Cardiac muscle cell (in vitro differentiated cells and primary cell): Measurements from ENCODE around the gene THBS2. TPM values are rescaled to one million over a fixed set of nuclear protein-coding genes. Genes with fewer than 3 reads are reported as not detected.

Experiments used
- DNase-seq, 2 donors: peaks; one replicate each; pipeline versions ENCODE4 v3.0.0 to v3.0.0-alpha.2; 2010 to 2017; ENCODE audit warnings: low read depth in 1 of 2, low spot score in 1 of 2
- H3K27ac ChIP-seq: fragments of 200-600 bp; sonication (generic); 2 replicates; pipeline ENCODE4 v1.5.1; 2016
- H3K27me3 ChIP-seq: fragments of 200-600 bp; sonication (generic); 2 replicates; pipeline ENCODE4 v1.6.0; 2016; ENCODE audit warnings: control low read depth
- H3K36me3 ChIP-seq: fragments of 200-600 bp; sonication (generic); 2 replicates; pipeline ENCODE4 v1.5.1; 2016; ENCODE audit warnings: control low read depth
- H3K4me1 ChIP-seq: fragments of 200-600 bp; sonication (generic); 2 replicates; pipeline ENCODE4 v1.8.1; 2017; ENCODE audit warnings: low read depth, mild to moderate bottlenecking, mixed run types
- H3K4me3 ChIP-seq: fragments of 200-600 bp; sonication (generic); 2 replicates; pipeline ENCODE4 v1.5.1; 2016; ENCODE audit warnings: mild to moderate bottlenecking
- H3K9me3 ChIP-seq: fragments of 200-600 bp; sonication (generic); 2 replicates; pipeline ENCODE4 v1.5.1; 2017; ENCODE audit warnings: low read depth, mild to moderate bottlenecking, control low read depth
- polyA plus RNA-seq: library from polyadenylated mRNA; unstranded; fragments of >200 nt; fragmentation: Nextera tagmentation; extraction: Ambion mirVana; gene quantifications from 2 replicates; pipeline ENCODE4 v1.2.1, GENCODE V29; 2016
- total RNA-seq: library from RNA; depleted of rRNA; stranded (reverse); fragments of >200 nt; gene quantifications from 2 replicates; pipeline ENCODE4 v1.2.3, GENCODE V29; 2016
- TF ChIP-seq, protein P1 (sequence below): IDR thresholded peaks from 2 replicates; pipeline ENCODE4 v1.5.1; 2012; ENCODE audit warnings: low read depth, mild to moderate bottlenecking, low read length

The THBS2 gene
- total and polyA plus RNA-seq, 2 experiments from 2014 or later: 0.06 to 0.10 TPM

GRCh38 chr6:169177516-169178166 is 76.0 kb downstream of the THBS2 start:
- H3K27ac ChIP-seq: no peak overlapping the region
- H3K9me3 ChIP-seq: no peaks in the 10 kb centered on the region
- H3K4me3 ChIP-seq: no peak overlapping the region
- no peaks in the 10 kb centered on the region for H3K27me3 ChIP-seq
- TF ChIP-seq, protein P1, sequence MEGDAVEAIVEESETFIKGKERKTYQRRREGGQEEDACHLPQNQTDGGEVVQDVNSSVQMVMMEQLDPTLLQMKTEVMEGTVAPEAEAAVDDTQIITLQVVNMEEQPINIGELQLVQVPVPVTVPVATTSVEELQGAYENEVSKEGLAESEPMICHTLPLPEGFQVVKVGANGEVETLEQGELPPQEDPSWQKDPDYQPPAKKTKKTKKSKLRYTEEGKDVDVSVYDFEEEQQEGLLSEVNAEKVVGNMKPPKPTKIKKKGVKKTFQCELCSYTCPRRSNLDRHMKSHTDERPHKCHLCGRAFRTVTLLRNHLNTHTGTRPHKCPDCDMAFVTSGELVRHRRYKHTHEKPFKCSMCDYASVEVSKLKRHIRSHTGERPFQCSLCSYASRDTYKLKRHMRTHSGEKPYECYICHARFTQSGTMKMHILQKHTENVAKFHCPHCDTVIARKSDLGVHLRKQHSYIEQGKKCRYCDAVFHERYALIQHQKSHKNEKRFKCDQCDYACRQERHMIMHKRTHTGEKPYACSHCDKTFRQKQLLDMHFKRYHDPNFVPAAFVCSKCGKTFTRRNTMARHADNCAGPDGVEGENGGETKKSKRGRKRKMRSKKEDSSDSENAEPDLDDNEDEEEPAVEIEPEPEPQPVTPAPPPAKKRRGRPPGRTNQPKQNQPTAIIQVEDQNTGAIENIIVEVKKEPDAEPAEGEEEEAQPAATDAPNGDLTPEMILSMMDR: peak; percentile 28
- H3K4me1 ChIP-seq: no peaks in the 10 kb centered on the region
- peak in 1 of 2 donors; percentile 53 for DNase-seq
- no peaks in the 10 kb centered on the region for H3K36me3 ChIP-seq

DNA sequence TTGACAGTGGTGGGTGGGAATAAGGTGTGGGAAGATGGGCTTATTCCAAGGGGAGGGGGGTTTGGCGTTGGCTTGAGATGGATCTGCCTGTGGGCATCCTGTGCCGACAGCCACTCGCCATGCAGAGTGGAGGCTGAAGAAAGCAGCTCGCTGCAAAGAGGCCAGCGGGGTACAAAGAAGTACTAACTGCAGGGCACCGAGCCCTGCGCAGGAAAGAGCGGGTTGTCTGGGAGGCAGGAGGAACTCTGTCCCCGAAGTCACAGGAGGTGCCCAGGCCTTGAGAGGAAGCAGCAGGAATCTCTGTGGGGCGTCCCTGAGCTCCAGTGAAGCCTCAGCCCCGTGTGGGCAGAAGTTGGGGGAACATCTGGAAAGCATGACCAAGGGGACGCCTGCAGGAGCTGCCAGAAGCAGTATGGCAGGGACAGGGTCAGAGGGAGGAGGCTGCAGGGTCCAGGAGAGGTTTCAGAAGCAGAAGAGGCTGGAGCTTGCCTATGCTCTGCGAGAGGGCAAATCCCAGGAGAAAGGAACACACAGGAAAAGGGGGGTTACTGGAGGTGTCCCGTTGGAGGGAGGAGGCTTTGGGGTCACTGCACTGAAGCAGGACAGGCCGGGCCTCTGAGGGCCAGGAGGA is 77.2 kb downstream of the THBS2 start:
- TF ChIP-seq, protein P1: no peak
- H3K27ac ChIP-seq: no peak overlapping the region
- H3K4me3 ChIP-seq: no peak overlapping the region
- no peaks in the 10 kb centered on the region for H3K27me3 ChIP-seq
- H3K4me1 ChIP-seq: no peaks in the 10 kb centered on the region
- DNase-seq: no peak
- H3K9me3 ChIP-seq: no peaks in the 10 kb centered on the region
- H3K36me3 ChIP-seq: no peaks in the 10 kb centered on the region

GRCh38 chr6:169175360-169175887 is 78.2 kb downstream of the THBS2 start:
- Histone ChIP-seq H3K9me3 (no peaks in the 10 kb centered on the region), H3K4me1 (no peaks in the 10 kb centered on the region), H3K27me3 (no peaks in the 10 kb centered on the region), H3K36me3 (no peaks in the 10 kb centered on the region), H3K4me3 (no peak overlapping the region), H3K27ac (no peak overlapping the region)
- DNase-seq: no peak
- TF ChIP-seq, protein P1: no peak

DNA sequence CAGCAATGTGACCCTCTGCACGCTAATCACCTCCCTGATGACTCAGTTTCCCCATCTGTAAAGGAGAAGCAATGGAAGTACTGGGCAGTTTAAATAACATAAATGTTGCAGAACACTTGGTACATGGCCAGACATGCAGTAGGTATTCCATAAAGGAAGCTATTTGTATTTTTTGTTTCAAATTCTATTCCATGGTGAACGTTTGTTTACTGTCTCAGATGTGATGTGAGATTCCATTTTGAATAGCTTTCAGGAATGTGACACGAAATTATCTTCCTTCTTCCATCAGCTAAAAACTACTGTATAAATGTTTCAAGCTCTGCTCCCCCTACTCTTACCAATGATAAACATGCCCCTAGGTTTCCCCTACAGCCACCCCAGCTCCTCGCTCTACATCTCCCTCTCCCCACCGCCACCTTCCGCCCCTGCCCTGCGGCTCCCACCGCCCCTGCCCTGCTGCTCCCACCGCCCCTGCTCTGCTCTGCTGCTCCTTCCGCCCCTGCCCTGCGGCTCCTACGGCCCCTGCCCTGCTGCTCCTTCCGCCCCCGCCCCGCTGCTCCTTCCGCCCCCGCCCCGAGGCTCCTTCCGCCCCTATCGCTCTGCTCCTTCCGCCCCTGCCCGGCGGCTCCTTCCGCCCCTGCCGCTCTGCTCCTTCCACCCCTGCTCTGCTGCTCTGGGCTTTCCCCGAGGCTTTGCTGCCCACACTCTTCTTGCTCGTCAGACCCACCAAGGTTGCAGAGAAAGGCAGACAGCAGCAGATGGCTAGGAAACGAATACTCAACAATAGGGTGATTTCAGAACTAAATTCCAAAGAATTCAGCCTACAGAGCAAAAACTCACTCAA is 78.9 kb downstream of the THBS2 start:
- H3K27me3 ChIP-seq: no peaks in the 10 kb centered on the region
- no peaks in the 10 kb centered on the region for H3K4me1 ChIP-seq
- H3K4me3 ChIP-seq: no peak overlapping the region
- H3K27ac ChIP-seq: no peak overlapping the region
- no peak for DNase-seq
- TF ChIP-seq, protein P1: no peak
- no peaks in the 10 kb centered on the region for H3K36me3 ChIP-seq
- no peaks in the 10 kb centered on the region for H3K9me3 ChIP-seq

DNA sequence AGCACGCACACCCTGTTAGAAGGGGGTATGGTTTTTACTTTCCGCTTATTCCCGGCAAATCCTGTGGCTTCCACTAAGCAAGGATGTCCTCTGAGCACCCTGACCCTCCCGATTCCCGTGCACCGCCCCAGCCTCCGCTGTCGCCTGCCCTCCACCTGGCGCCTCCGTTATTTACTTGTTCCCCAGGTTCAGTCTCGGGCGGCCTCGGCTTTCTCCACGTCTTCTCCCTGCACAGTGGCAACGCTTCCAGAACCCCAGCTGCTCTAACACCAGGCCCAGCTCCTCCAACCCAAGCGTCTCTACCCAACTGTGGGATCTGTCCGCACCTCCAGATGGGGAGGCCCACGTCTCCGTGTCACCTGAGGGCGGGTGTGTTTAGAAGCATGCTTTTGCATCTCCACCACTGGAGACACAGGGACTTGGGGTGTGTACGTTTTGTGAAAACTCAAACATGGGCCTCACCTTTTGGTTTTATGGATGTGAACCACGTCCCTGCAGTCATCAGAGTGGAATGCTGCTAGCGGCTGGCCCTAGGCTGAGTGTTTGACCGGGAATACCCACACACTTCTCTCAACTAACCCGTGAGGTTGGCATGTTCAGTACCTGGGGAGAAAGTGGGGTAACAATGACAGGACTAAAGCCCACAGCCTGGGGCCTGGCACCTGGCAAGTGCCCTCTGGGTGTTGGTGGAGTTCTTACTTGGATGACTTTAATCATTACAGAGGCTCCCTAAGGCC is 79.9 kb downstream of the THBS2 start:
- no peaks in the 10 kb centered on the region for H3K9me3 ChIP-seq
- H3K27me3 ChIP-seq: no peaks in the 10 kb centered on the region
- H3K27ac ChIP-seq: no peak overlapping the region
- H3K4me3 ChIP-seq: no peak overlapping the region
- no peak for DNase-seq
- no peaks in the 10 kb centered on the region for H3K36me3 ChIP-seq
- no peaks in the 10 kb centered on the region for H3K4me1 ChIP-seq
- TF ChIP-seq, protein P1: no peak
